ENCODE results near the gene FCRLB.

Gene FCRLB

GRCh38 chr1:161736335-161736969 lies 15.1 kb downstream of the FCRLB start:
- no peak for TF ChIP-seq CTCF (IDR thresholded peaks at IDR 0.05; ENCODE audit: low read depth, low read length)
- no peak overlapping the region for H3K4me3 ChIP-seq (ENCODE audit: low read depth, low read length)

- no peak for TF ChIP-seq CTCF (IDR thresholded peaks at IDR 0.05; ENCODE audit: low read depth, low read length)
- no peak overlapping the region for H3K4me3 ChIP-seq (ENCODE audit: low read depth, low read length)
Observed at GRCh38 chr1:161737625-161738024, 16.3 kb downstream of the FCRLB start.

- no peak overlapping the region for H3K4me3 ChIP-seq (ENCODE audit: low read depth, low read length)
- peak; percentile 23; the same call in 1 of the 2 replicates for TF ChIP-seq CTCF (IDR thresholded peaks at IDR 0.05; ENCODE audit: low read depth, low read length)
Observed at GRCh38 chr1:161738627-161739287, 17.4 kb downstream of the FCRLB start.

GRCh38 chr1:161739865-161740566 lies 18.7 kb downstream of the FCRLB start:
- no peak overlapping the region for H3K4me3 ChIP-seq (ENCODE audit: low read depth, low read length)
- TF ChIP-seq CTCF (IDR thresholded peaks at IDR 0.05; ENCODE audit: low read depth, low read length): no peak

- no peak overlapping the region for H3K4me3 ChIP-seq (ENCODE audit: low read depth, low read length)
- TF ChIP-seq CTCF (IDR thresholded peaks at IDR 0.05; ENCODE audit: low read depth, low read length): no peak
Observed at GRCh38 chr1:161740921-161741320, 19.6 kb downstream of the FCRLB start.

GRCh38 chr1:161743231-161743630 lies 21.9 kb downstream of the FCRLB start:
- H3K4me3 ChIP-seq (ENCODE audit: low read depth, low read length): no peak overlapping the region
- no peak for TF ChIP-seq CTCF (IDR thresholded peaks at IDR 0.05; ENCODE audit: low read depth, low read length)

GRCh38 chr1:161747801-161748200 lies 26.5 kb downstream of the FCRLB start:
- no peak for TF ChIP-seq CTCF (IDR thresholded peaks at IDR 0.05; ENCODE audit: low read depth, low read length)
- H3K4me3 ChIP-seq (ENCODE audit: low read depth, low read length): no peak overlapping the region
